ENCODE results near the gene IREB2. TPM values are rescaled to one million over a fixed set of nuclear protein-coding genes. Genes with fewer than 3 reads are reported as not detected.

The IREB2 gene
- total and polyA plus RNA-seq, 2 donors (not counting 3 experiments of a cell fraction or from before 2014, with no cell fraction given) = 12.7 to 51.4 TPM

- Histone ChIP-seq H4K20me1 (replicated peaks; ENCODE audit: control insufficient read depth, extremely low read depth, insufficient read depth, low read length) (no peaks in the 10 kb centered on the region), H3K4me1 (ENCODE audit: control insufficient read depth, extremely low read depth, insufficient read depth, low read length) (peaks cover 8% of the 10 kb centered on the region), H3K27ac (ENCODE audit: insufficient read depth, low read depth, low read length) (no peak overlapping the region), H3K9me1 (replicated peaks; ENCODE audit: control insufficient read depth, extremely low read depth, insufficient read depth, low read length) (no peaks in the 10 kb centered on the region), H2AFZ (ENCODE audit: low read depth, low read length) (no peak overlapping the region), H3K79me2 (ENCODE audit: control insufficient read depth, insufficient read depth, low read length) (no peaks in the 10 kb centered on the region), H3K4me3 (replicated peaks in 1 of 3; ENCODE audit: insufficient read depth in 1 of 3, low read depth in 1 of 3, low read length in 3 of 3) (no peak overlapping the region), H3K9me3 (replicated peaks; ENCODE audit: control insufficient read depth, insufficient read depth, low read length) (no peaks in the 10 kb centered on the region), H3K36me3 (ENCODE audit: control insufficient read depth in 2 of 2, extremely low read depth in 1 of 2, insufficient read depth in 2 of 2, low read length in 2 of 2) (no peaks in the 10 kb centered on the region), H3K27me3 (ENCODE audit: control insufficient read depth in 2 of 2, insufficient read depth in 2 of 2, low read length in 2 of 2) (peaks cover 8 to 18% of the 10 kb centered on the region in 2 experiments), H3K4me2 (ENCODE audit: insufficient read depth, low read length) (no peak overlapping the region), H3K9ac (replicated peaks; ENCODE audit: extremely low read depth, insufficient read depth, low read length) (no peak overlapping the region)
- dilution Hi-C loops (cut with MboI; ENCODE audit: extremely low pct_ligation_motif_present, low sequenced_read_pairs) = no loop called here
- POLR2A ChIA-PET = no interaction called here
- intact Hi-C loops (cut with micrococcal nuclease) = no loop called here
- FAIRE-seq = no peak
- BruUV-seq (replicated peaks) = no TSS peak
- CTCF ChIA-PET = interaction anchor here (1.6 to 3.7 kb wide), 4 partner anchors 9 to 98 kb away, joined by 5 to 13 read pairs (median 10); no protein-coding TSS in a partner anchor
- TF ChIP-seq, protein P1, sequence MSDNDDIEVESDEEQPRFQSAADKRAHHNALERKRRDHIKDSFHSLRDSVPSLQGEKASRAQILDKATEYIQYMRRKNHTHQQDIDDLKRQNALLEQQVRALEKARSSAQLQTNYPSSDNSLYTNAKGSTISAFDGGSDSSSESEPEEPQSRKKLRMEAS (IDR thresholded peaks at IDR 0.05; ENCODE audit: insufficient read depth, insufficient read length) = no peak
- no peak for DNase-seq (ENCODE audit: low read depth, low spot score)
Measured at GRCh38 chr15:78406016-78406585, 31.9 kb upstream of the IREB2 start.

- FAIRE-seq = no peak
- no peak for DNase-seq (ENCODE audit: low read depth, low spot score)
- Histone ChIP-seq H3K27ac (ENCODE audit: insufficient read depth, low read depth, low read length) (no peak overlapping the region), H3K79me2 (ENCODE audit: control insufficient read depth, insufficient read depth, low read length) (no peaks in the 10 kb centered on the region), H3K9me1 (replicated peaks; ENCODE audit: control insufficient read depth, extremely low read depth, insufficient read depth, low read length) (no peaks in the 10 kb centered on the region), H3K27me3 (ENCODE audit: control insufficient read depth in 2 of 2, insufficient read depth in 2 of 2, low read length in 2 of 2) (peaks cover 8 to 21% of the 10 kb centered on the region in 2 experiments), H3K9ac (replicated peaks; ENCODE audit: extremely low read depth, insufficient read depth, low read length) (no peak overlapping the region), H4K20me1 (replicated peaks; ENCODE audit: control insufficient read depth, extremely low read depth, insufficient read depth, low read length) (no peaks in the 10 kb centered on the region), H3K4me2 (ENCODE audit: insufficient read depth, low read length) (no peak overlapping the region), H3K36me3 (ENCODE audit: control insufficient read depth in 2 of 2, extremely low read depth in 1 of 2, insufficient read depth in 2 of 2, low read length in 2 of 2) (no peaks in the 10 kb centered on the region), H3K9me3 (replicated peaks; ENCODE audit: control insufficient read depth, insufficient read depth, low read length) (no peaks in the 10 kb centered on the region), H3K4me3 (replicated peaks in 1 of 3; ENCODE audit: insufficient read depth in 1 of 3, low read depth in 1 of 3, low read length in 3 of 3) (no peak overlapping the region), H3K4me1 (ENCODE audit: control insufficient read depth, extremely low read depth, insufficient read depth, low read length) (peaks cover 12% of the 10 kb centered on the region), H2AFZ (ENCODE audit: low read depth, low read length) (no peak overlapping the region)
- CTCF ChIA-PET = interaction anchor here (1.6 to 3.7 kb wide), 5 partner anchors 8 to 99 kb away, joined by 3 to 13 read pairs (median 8); no protein-coding TSS in a partner anchor
- TF ChIP-seq, protein P2, sequence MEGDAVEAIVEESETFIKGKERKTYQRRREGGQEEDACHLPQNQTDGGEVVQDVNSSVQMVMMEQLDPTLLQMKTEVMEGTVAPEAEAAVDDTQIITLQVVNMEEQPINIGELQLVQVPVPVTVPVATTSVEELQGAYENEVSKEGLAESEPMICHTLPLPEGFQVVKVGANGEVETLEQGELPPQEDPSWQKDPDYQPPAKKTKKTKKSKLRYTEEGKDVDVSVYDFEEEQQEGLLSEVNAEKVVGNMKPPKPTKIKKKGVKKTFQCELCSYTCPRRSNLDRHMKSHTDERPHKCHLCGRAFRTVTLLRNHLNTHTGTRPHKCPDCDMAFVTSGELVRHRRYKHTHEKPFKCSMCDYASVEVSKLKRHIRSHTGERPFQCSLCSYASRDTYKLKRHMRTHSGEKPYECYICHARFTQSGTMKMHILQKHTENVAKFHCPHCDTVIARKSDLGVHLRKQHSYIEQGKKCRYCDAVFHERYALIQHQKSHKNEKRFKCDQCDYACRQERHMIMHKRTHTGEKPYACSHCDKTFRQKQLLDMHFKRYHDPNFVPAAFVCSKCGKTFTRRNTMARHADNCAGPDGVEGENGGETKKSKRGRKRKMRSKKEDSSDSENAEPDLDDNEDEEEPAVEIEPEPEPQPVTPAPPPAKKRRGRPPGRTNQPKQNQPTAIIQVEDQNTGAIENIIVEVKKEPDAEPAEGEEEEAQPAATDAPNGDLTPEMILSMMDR (IDR thresholded peaks at IDR 0.05; ENCODE audit: extremely low read depth in 1 of 2, insufficient read depth in 1 of 2, low read depth in 1 of 2, low read length in 2 of 2) = no peak
- no peak for TF ChIP-seq MYC (IDR thresholded peaks at IDR 0.05; ENCODE audit: low read depth, low read length)
- no peak for TF ChIP-seq POLR2AphosphoS5 (IDR thresholded peaks at IDR 0.05; ENCODE audit: insufficient read depth, low read depth, low read length)
- no peak for TF ChIP-seq POLR2A (IDR thresholded peaks at IDR 0.05; ENCODE audit: low read depth, low read length)
- TF ChIP-seq EZH2 (IDR thresholded peaks at IDR 0.05; ENCODE audit: borderline replicate concordance, low read depth, low read length, severe bottlenecking) = no peak
- no peak for TF ChIP-seq FOS (IDR thresholded peaks at IDR 0.05; ENCODE audit: borderline replicate concordance, insufficient read depth, low read length)
- BruUV-seq (replicated peaks) = no TSS peak
- dilution Hi-C loops (cut with MboI; ENCODE audit: extremely low pct_ligation_motif_present, low sequenced_read_pairs) = no loop called here
- POLR2A ChIA-PET = interaction anchor here (0.6 kb wide), 1 partner anchor 52 kb away, joined by 5 read pairs; no protein-coding TSS in a partner anchor
- intact Hi-C loops (cut with micrococcal nuclease) = no loop called here
Measured at GRCh38 chr15:78407608-78408354, 30.2 kb upstream of the IREB2 start.

Measured in endothelial cell of umbilical vein (primary cell).